Activated T-helper 9 cell treated with anti-CD3 and anti-CD28 coated beads, Interleukin-2, amount 50 U/mL, for 16 hours (primary cell): ENCODE data around the gene CYB5R4.

Source experiments
- DNase-seq: peaks from one replicate; pipeline ENCODE4 v3.0.0-alpha.2; 2020; ENCODE audit warnings: low read depth

Gene CYB5R4, protein sequence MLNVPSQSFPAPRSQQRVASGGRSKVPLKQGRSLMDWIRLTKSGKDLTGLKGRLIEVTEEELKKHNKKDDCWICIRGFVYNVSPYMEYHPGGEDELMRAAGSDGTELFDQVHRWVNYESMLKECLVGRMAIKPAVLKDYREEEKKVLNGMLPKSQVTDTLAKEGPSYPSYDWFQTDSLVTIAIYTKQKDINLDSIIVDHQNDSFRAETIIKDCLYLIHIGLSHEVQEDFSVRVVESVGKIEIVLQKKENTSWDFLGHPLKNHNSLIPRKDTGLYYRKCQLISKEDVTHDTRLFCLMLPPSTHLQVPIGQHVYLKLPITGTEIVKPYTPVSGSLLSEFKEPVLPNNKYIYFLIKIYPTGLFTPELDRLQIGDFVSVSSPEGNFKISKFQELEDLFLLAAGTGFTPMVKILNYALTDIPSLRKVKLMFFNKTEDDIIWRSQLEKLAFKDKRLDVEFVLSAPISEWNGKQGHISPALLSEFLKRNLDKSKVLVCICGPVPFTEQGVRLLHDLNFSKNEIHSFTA

DNA sequence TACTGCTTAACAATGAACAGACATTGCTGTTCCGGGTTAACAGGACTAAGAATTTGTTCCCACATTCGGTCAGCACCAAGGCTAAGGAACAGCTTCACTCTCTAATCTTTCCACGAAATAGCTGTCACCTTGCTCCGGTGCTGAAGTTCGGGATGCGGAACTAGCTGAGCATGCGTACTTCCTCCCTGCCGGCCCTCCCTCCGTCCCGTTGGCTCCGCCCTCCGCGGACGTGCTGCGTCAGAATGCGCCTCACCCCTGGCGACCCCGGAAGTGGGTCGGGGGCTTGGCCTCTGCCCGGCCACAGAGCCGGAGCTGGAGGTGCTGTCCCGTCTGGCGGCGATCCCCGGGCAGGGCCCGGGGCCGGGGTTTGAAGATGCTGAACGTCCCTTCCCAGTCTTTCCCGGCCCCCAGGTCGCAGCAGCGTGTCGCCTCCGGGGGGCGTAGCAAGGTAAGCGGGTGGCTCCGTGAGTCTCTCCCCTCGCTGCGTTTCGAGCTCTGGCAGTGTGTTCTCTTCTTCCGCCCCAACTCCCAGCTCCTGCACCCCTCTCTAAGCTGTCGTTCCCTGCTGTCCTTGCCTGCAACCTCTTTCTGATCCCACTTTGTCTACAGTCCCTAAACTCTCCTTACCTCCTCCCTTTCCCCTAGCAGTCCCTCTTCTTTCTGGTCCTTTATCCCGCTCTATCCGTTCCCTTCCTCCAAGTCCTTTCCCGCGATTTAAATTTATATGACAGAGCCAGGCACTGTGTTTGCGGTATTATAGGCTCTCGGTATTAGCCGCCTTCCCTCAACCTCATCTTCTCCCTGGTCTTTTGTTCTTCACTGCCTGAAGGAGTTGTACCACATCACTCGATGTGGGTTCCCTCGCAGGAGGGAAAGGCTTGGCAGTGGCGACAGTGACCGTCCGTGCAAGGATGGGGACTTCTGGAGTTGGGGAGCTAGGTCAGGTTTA lies at the start of gene CYB5R4:
CYB5R4 (plus strand) TSS at position 280 of the 949 bp plus-strand sequence; CDS start at position 374, 94 bp downstream.
- peak; percentile 86 for DNase-seq

DNA sequence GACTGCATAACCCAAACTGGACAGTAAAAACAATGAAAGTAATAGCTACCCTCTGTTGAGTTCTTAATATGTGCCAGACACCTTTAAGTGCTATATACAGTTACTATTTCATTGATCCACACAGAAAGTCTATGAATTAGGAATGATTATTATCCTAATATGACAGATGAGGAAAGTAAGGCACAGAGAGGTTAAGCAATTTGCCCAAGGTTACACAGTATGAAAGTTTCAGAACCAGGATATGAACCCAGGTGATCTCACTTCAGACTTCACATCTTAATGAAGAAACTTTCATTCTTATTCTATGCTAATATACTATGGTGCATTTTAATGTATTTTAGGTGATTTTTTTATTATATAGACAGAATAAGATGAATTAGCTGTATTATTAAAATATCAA lies 46.9 kb upstream of the CYB5R4 start:
- DNase-seq: no peak

DNA sequence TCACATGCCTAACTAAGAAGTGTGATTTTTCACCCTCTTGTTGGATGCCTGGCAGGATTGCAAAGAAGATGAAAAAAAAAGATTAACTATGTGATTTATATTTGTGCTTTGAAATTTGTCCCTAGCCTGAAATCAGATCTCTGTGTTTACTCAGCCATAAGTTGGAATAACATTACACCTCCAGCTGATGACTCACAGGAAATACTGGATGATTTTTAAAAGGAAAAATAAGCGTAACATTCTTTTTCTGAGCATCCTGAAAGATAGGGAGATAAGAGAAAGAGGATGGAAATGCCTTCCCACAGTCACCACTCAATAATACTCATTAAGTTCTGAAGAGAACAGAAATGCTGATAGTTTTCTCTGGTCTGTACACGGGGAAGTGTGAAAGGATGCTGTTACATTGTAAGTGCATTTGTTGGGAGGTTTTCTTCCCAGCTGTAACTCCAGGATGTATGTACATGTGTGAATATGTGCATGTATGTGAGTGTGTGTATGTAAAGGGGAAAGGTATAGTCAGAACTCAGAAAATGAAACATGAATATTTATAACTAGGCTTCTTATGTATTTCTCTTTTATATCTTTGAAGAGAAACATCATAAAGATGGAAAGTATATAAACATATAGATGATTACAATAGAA lies 43.7 kb upstream of the CYB5R4 start:
- no peak for DNase-seq

- DNase-seq: no peak
Observed at GRCh38 chr6:83822629-83823169, 36.8 kb upstream of the CYB5R4 start.

DNA sequence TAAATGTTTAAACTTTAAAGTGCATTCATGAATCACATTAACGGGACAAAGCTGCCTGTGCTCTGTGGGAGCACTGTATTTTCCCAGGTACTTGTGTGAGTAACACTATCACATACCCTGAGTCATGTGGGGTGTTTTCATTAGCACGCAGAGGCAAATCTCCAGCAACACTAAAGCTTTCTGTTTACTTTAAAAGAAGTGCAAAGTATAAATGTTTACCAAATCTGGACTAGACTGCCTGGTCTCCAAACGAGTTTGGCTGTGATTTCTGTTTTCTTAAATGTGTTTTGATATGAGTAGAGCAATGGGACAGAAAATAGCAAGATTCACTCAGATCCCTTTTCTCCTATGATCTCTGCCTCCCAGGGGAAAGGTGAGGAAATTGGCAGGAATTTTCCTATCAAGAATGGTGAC lies 35.1 kb upstream of the CYB5R4 start:
- no peak for DNase-seq

- DNase-seq: no peak
Observed at GRCh38 chr6:83824831-83825230, 34.7 kb upstream of the CYB5R4 start.

GRCh38 chr6:83827050-83827449 lies 32.4 kb upstream of the CYB5R4 start:
- no peak for DNase-seq

DNA sequence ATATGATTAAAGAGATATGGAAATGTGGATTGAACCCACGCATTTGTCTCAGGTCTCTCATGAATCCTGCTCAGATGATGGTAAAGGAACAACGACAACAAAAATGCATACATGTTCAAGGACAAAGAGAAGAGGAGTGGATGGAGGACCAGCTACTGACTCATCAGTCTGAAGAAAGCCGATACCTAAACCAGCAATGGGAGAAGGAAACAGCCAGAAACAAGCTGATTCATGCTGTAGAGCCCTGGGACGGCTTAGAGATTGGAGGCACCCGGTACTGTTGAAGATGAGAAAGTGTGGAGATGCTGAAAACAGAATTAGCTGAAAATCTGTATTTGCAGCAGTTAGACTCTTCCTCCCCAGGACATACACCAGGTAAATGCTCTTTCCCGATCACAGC lies 20.8 kb upstream of the CYB5R4 start:
- no peak for DNase-seq

DNA sequence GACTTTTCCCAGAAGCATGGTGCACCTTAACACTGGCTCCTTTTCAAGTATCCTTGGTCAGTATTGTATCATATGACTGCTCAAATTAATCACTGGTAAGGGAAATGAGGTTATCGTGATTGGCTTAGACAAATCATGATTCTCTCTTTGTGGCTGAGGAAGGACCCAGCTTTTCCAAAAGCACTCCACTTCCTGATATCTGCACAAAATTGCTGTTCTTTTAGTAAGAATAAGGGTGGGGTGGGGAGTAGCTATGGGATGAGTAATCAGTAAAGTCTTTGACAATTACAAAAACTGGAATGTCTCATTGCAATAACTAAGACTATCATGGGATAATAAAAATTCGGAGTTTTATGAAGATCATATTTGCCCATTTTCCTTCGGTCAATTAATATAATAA lies 15.3 kb upstream of the CYB5R4 start:
- DNase-seq: no peak

DNA sequence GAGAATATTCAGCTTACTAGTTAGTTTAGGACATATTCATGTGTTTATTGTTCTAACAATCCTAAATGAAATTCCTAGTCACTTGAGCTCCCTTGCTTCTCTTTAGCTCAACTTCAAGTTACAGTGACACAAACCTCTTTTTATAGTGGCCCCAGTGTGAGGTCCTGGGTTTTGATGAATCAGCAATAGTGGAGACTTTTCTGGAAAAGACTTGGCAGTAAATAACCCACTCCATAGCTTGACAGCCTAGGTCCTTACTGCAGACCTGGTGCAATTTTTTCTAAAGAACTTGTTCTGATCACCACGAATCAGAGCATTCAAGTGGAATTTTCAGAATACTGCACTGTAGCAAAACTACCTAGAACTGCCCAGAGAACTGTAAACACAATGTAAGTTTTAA lies 13.2 kb upstream of the CYB5R4 start:
- no peak for DNase-seq

- DNase-seq: no peak
Observed at GRCh38 chr6:83847179-83847578, 12.3 kb upstream of the CYB5R4 start.

GRCh38 chr6:83849127-83849526 lies 10.4 kb upstream of the CYB5R4 start:
- DNase-seq: no peak

GRCh38 chr6:83849610-83850009 lies 9.9 kb upstream of the CYB5R4 start:
- no peak for DNase-seq

DNA sequence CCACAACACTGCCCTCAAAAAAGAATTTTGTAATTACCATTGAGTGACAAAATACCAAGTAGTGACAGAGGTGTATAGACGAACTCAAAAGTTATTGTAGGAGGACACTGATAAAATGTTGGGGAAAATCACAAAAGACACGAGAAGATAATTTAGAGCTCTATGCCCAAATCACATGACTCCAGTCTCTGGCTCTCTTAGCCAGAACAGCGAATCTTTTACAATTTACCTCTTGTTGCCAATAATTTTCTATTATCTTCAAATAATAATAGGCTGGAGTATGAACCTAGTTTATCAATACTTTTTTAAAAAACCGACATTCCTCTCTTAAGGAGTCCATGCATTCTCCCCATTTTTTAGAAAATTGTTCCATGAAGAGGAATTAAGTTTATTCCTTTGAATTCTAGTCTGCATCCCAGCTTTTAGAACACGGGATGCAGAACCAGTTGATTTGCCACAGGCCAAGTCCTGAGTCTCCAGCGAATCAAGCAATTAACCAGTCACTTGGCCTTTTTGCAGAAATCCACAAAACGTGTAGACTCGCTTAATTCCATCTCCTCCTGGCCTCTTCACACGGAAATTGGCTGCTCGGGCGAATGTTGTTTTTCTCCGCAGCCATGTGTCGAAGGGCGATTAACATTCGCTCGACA lies 6.8 kb upstream of the CYB5R4 start:
- no peak for DNase-seq

DNA sequence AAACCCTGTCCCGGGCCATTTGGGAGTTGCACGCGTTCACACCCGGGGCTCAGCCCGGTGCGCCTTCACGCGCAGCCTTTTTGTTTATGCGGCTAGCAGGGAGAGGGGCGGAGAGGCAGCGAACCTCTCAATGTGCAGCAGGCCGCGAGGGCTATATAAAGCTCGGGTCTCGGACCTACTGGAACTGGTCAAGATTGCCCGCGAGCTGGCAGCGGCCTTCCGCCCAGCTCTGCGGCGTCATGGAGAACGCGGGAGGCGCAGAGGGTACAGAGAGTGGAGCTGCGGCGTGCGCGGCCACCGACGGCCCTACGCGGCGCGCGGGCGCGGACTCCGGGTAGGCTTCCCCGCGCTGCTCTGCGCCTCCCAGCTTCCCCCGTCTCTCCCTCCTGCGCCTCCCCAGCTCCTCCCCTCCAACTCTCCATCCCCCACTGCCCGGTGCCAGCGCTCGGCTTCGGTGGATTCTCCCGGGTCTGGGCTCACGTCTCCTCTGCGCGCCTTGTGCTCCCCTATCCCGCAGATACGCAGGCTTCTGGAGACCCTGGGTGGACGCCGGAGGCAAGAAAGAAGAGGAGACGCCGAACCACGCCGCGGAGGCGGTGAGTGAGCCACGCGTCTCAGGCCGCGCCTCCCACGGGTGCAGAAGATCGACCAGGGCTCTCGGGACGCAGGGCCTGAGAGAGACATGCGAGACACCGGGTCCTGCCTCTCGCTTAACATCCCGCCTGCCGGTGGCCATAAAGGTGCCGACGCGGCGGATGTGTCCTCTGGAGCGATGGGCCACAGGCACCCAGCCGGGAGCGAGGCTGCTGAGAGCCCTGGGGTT lies 6.1 kb upstream of the CYB5R4 start, which contains the start of gene RIPPLY2:
RIPPLY2 (plus strand) TSS at position 183 of the 823 bp plus-strand sequence; CDS start at position 240, 57 bp downstream.
- DNase-seq: no peak

DNA sequence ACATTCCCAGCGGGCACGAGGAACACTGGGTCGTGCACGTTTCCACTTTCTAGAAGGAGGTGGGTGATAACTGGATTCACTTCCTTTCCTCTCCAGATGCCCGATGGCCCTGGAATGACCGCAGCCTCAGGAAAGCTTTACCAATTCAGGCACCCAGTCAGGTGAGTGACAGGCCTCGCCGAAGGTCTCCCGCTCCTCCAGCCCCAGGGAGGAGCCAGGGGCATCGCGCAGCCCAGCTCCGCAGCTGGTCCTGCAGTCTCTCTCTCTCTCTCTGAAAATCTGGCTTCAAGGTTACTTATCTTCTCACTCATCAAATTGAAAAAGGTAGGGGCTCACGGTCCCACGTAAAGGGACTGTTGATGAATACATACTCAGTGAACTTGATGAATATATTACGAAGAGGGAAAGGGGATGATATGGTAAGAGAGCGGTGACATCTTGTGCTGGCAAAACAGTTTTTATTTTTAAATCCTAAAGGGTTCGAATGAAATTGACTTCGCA lies 5.4 kb upstream of the CYB5R4 start:
- no peak for DNase-seq

- DNase-seq: no peak
Observed at GRCh38 chr6:83854766-83855165, 4.7 kb upstream of the CYB5R4 start.

DNA sequence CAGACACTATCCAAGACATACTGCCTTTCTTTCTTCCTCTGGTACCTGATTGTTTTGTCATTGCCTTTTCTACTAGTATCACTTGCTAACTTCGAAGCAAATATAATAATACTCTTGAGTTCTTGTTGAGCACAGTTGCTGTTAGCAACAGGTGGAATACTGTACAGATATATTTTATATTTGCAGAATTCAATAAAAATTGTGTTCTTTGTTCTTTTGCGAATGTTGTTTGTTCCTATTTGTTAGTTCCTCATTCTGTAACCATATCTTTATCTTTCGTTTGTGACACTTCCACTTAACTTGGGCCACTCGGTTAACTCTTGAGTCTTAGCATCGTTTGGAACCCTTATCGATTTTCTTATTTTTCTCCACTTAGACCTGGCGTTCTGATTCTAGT lies 868 bp downstream of the CYB5R4 start:
- no peak for DNase-seq

GRCh38 chr6:83860782-83861495 lies 1.4 kb downstream of the CYB5R4 start:
- no peak for DNase-seq
